ENCODE measurements around the gene ATR. TPM values are rescaled to one million over a fixed set of nuclear protein-coding genes. Genes with fewer than 3 reads are reported as not detected.
"Not testable (repeated sequence)": the region's sequence is repeated elsewhere in the genome, so short reads cannot be mapped to it uniquely, and the experiment has no call there.

The ATR gene
- total and polyA plus RNA-seq, 2 donors (not counting 1 experiment from before 2014, with no cell fraction given), result 12.5 to 17.0 TPM

GRCh38 chr3:142586803-142587406 is 8.4 kb upstream of the ATR start:
- Histone ChIP-seq H3K4me1 (ENCODE audit: control insufficient read depth, extremely low read depth, insufficient read depth, low read length) (no peaks in the 10 kb centered on the region), H3K4me2 (ENCODE audit: extremely low read depth, insufficient read depth, low read length) (no peak overlapping the region), H4K20me1 (ENCODE audit: control insufficient read depth, extremely low read depth, insufficient read depth, low read length) (no peaks in the 10 kb centered on the region), H3K36me3 (ENCODE audit: control insufficient read depth, insufficient read depth, low read length) (no peaks in the 10 kb centered on the region), H3K27me3 (ENCODE audit: control insufficient read depth, insufficient read depth, low read length) (no peaks in the 10 kb centered on the region), H3K4me3 (replicated peaks in 1 of 4; ENCODE audit: control extremely low read depth in 1 of 4, insufficient read depth in 1 of 4, low read depth in 3 of 4, low read length in 4 of 4) (no peak overlapping the region), H3K9ac (ENCODE audit: insufficient read depth, low read length) (no peak overlapping the region), H3K79me2 (ENCODE audit: control insufficient read depth, insufficient read depth, low read length) (no peaks in the 10 kb centered on the region), H3K27ac (ENCODE audit: insufficient read depth, low read length) (no peak overlapping the region), H2AFZ (ENCODE audit: low read length) (no peak overlapping the region), H3K9me3 (ENCODE audit: control insufficient read depth, insufficient read depth, low read depth, low read length) (no peaks in the 10 kb centered on the region)
- TF ChIP-seq EZH2 (IDR thresholded peaks at IDR 0.05; ENCODE audit: low read length, missing control alignments) (no peak), CTCF (conservative IDR thresholded peaks at IDR 0.05 in 1 of 2, IDR thresholded peaks at IDR 0.05 in 1 of 2; ENCODE audit: low read depth in 1 of 2, low read length in 2 of 2) (peak; percentile 45 to 62)
- peak; percentile 72 to 84 for DNase-seq (ENCODE audit: low read depth in 2 of 2)

GRCh38 chr3:142581070-142581469 is 2.5 kb upstream of the ATR start:
- H3K9me3 ChIP-seq (ENCODE audit: control insufficient read depth, insufficient read depth, low read depth, low read length); H3K4me1 ChIP-seq (ENCODE audit: control insufficient read depth, extremely low read depth, insufficient read depth, low read length); H3K27me3 ChIP-seq (ENCODE audit: control insufficient read depth, insufficient read depth, low read length); H3K9ac ChIP-seq (ENCODE audit: insufficient read depth, low read length); H3K4me3 ChIP-seq (replicated peaks in 1 of 4; ENCODE audit: control extremely low read depth in 1 of 4, insufficient read depth in 1 of 4, low read depth in 3 of 4, low read length in 4 of 4); H3K4me2 ChIP-seq (ENCODE audit: extremely low read depth, insufficient read depth, low read length); H2AFZ ChIP-seq (ENCODE audit: low read length); H4K20me1 ChIP-seq (ENCODE audit: control insufficient read depth, extremely low read depth, insufficient read depth, low read length); H3K36me3 ChIP-seq (ENCODE audit: control insufficient read depth, insufficient read depth, low read length); H3K27ac ChIP-seq (ENCODE audit: insufficient read depth, low read length); DNase-seq (ENCODE audit: low read depth in 2 of 2): not testable (repeated sequence)
- peaks cover 22% of the 10 kb centered on the region for H3K79me2 ChIP-seq (ENCODE audit: control insufficient read depth, insufficient read depth, low read length)

- Histone ChIP-seq H4K20me1 (ENCODE audit: control insufficient read depth, extremely low read depth, insufficient read depth, low read length) (no peaks in the 10 kb centered on the region), H3K9me3 (ENCODE audit: control insufficient read depth, insufficient read depth, low read depth, low read length) (no peaks in the 10 kb centered on the region), H3K36me3 (ENCODE audit: control insufficient read depth, insufficient read depth, low read length) (no peaks in the 10 kb centered on the region), H3K4me3 (replicated peaks in 1 of 4; ENCODE audit: control extremely low read depth in 1 of 4, insufficient read depth in 1 of 4, low read depth in 3 of 4, low read length in 4 of 4) (no peak overlapping the region), H3K27me3 (ENCODE audit: control insufficient read depth, insufficient read depth, low read length) (no peaks in the 10 kb centered on the region), H2AFZ (ENCODE audit: low read length) (no peak overlapping the region), H3K4me1 (ENCODE audit: control insufficient read depth, extremely low read depth, insufficient read depth, low read length) (no peaks in the 10 kb centered on the region), H3K79me2 (ENCODE audit: control insufficient read depth, insufficient read depth, low read length) (peaks cover 29% of the 10 kb centered on the region), H3K9ac (ENCODE audit: insufficient read depth, low read length) (no peak overlapping the region), H3K27ac (ENCODE audit: insufficient read depth, low read length) (no peak overlapping the region), H3K4me2 (ENCODE audit: extremely low read depth, insufficient read depth, low read length) (no peak overlapping the region)
- no peak for TF ChIP-seq CTCF (conservative IDR thresholded peaks at IDR 0.05 in 1 of 2, IDR thresholded peaks at IDR 0.05 in 1 of 2; ENCODE audit: low read depth in 1 of 2, low read length in 2 of 2)
- no peak for TF ChIP-seq EZH2 (IDR thresholded peaks at IDR 0.05; ENCODE audit: low read length, missing control alignments)
- DNase-seq (ENCODE audit: low read depth in 2 of 2), result no peak
Observed at GRCh38 chr3:142580061-142580423, 1.5 kb upstream of the ATR start.
